H9 (cell line): ENCODE results near the gene ZKSCAN4. TPM values are rescaled to one million over a fixed set of nuclear protein-coding genes. Genes with fewer than 3 reads are reported as not detected.

Experiments used
- DNase-seq: peaks from one replicate; pipeline ENCODE4 v3.0.0-alpha.2; 2017
- H2AFZ ChIP-seq: one replicate; pipeline ENCODE4 v1.6.1; 2013; ENCODE audit warnings: mild to moderate bottlenecking, low read length, control low read depth, moderate library complexity
- H2AK5ac ChIP-seq: 2 replicates; pipeline ENCODE4 v1.6.1; 2013; ENCODE audit warnings: low read length, control low read depth, mixed read lengths; ENCODE audit not compliant: insufficient read length
- H2BK120ac ChIP-seq: one replicate; pipeline ENCODE4 v1.6.1; 2013; ENCODE audit warnings: low read depth, mild to moderate bottlenecking, low read length, control low read depth, inconsistent platforms; ENCODE audit not compliant: poor library complexity, severe bottlenecking
- H2BK12ac ChIP-seq: 2 replicates; pipeline ENCODE4 v1.6.1; 2013; ENCODE audit warnings: low read length, control low read depth, mixed read lengths, low read depth; ENCODE audit not compliant: insufficient read length
- H2BK15ac ChIP-seq: 2 replicates; pipeline ENCODE4 v1.6.1; 2013; ENCODE audit warnings: low read depth, low read length, control low read depth
- H2BK20ac ChIP-seq: one replicate; pipeline ENCODE4 v1.6.1; 2013; ENCODE audit warnings: low read depth, mild to moderate bottlenecking, low read length, control low read depth, inconsistent platforms; ENCODE audit not compliant: poor library complexity, severe bottlenecking
- H2BK5ac ChIP-seq: 2 replicates; pipeline ENCODE4 v1.6.1; 2013; ENCODE audit warnings: low read length, control low read depth, mixed read lengths; ENCODE audit not compliant: insufficient read length
- H3K14ac ChIP-seq: 2 replicates; pipeline ENCODE4 v1.6.1; 2013; ENCODE audit warnings: low read length, control low read depth; ENCODE audit not compliant: insufficient read depth
- H3K18ac ChIP-seq: 2 replicates; pipeline ENCODE4 v1.6.1; 2013; ENCODE audit warnings: low read depth, mild to moderate bottlenecking, mixed read lengths, low read length, control low read depth; ENCODE audit not compliant: insufficient read length
- H3K23ac ChIP-seq: 2 replicates; pipeline ENCODE4 v1.6.1; 2013; ENCODE audit warnings: low read length, control low read depth, mixed read lengths, low read depth; ENCODE audit not compliant: insufficient read length
- H3K23me2 ChIP-seq: 2 replicates; pipeline ENCODE4 v1.6.1; 2013; ENCODE audit warnings: low read depth, mild to moderate bottlenecking, mixed read lengths, low read length, control low read depth; ENCODE audit not compliant: insufficient read length, poor library complexity, severe bottlenecking
- H3K27ac ChIP-seq: 2 replicates; pipeline ENCODE4 v1.5.1; 2013; ENCODE audit warnings: low read length, control low read depth, mixed read lengths, low read depth; ENCODE audit not compliant: insufficient read length
- H3K27me3 ChIP-seq: 2 replicates; pipeline ENCODE4 v1.6.1; 2013; ENCODE audit warnings: low read length, control low read depth, inconsistent platforms; ENCODE audit not compliant: insufficient read depth
- H3K4ac ChIP-seq: 2 replicates; pipeline ENCODE4 v1.6.1; 2013; ENCODE audit warnings: low read depth, mild to moderate bottlenecking, control low read depth, inconsistent platforms, low read length, moderate library complexity
- H3K4me1 ChIP-seq: 2 replicates; pipeline ENCODE4 v1.6.1; 2013; ENCODE audit warnings: low read length, control low read depth, inconsistent platforms; ENCODE audit not compliant: insufficient read depth
- H3K4me2 ChIP-seq: 2 replicates; pipeline ENCODE4 v1.6.1; 2013; ENCODE audit warnings: low read length, control low read depth, mixed read lengths; ENCODE audit not compliant: insufficient read length, insufficient read depth
- H3K56ac ChIP-seq: 2 replicates; pipeline ENCODE4 v1.6.1; 2013; ENCODE audit warnings: low read depth, mild to moderate bottlenecking, mixed read lengths, low read length, control low read depth; ENCODE audit not compliant: insufficient read length
- H3K79me1 ChIP-seq: 2 replicates; pipeline ENCODE4 v1.6.1; 2013; ENCODE audit warnings: low read depth, mild to moderate bottlenecking, moderate library complexity, low read length, control low read depth, inconsistent platforms; ENCODE audit not compliant: insufficient read depth, poor library complexity, severe bottlenecking
- H3K79me2 ChIP-seq: 2 replicates; pipeline ENCODE4 v1.6.1; 2013; ENCODE audit warnings: low read length, control low read depth, inconsistent platforms; ENCODE audit not compliant: insufficient read depth
- H3K9ac ChIP-seq: 2 replicates; pipeline ENCODE4 v1.6.1; 2013; ENCODE audit warnings: low read length, control low read depth, mixed read lengths; ENCODE audit not compliant: insufficient read length; ENCODE audit errors: extremely low read depth
- H3K9me3 ChIP-seq: one replicate; pipeline ENCODE4 v1.6.1; 2013; ENCODE audit warnings: low read depth, low read length, inconsistent platforms; ENCODE audit not compliant: control insufficient read depth
- H3T11ph ChIP-seq: one replicate; pipeline ENCODE4 v1.6.1; 2013; ENCODE audit warnings: mild to moderate bottlenecking, low read length, control low read depth, inconsistent platforms
- H4K20me1 ChIP-seq: one replicate; pipeline ENCODE4 v1.6.1; 2013; ENCODE audit not compliant: control insufficient read depth, insufficient read length, insufficient read depth
- H4K5ac ChIP-seq: 2 replicates; pipeline ENCODE4 v1.6.1; 2013; ENCODE audit warnings: low read depth, mild to moderate bottlenecking, mixed read lengths, low read length, control low read depth; ENCODE audit not compliant: insufficient read length
- H4K8ac ChIP-seq: replicated peaks from 2 replicates; pipeline ENCODE4 v1.6.1; 2013; ENCODE audit warnings: low read length, control low read depth, mixed read lengths, low read depth; ENCODE audit not compliant: insufficient read length
- H4K91ac ChIP-seq: 2 replicates; pipeline ENCODE4 v1.6.1; 2013; ENCODE audit warnings: low read depth, mild to moderate bottlenecking, moderate library complexity, mixed read lengths, low read length, control low read depth; ENCODE audit not compliant: insufficient read length
- H3K27ac Mint-ChIP-seq, 3 experiments: 2 replicates in 2 of 3; 3 replicates in 1 of 3; pipeline ENCODE4 v1.8.0; 2020 to 2021; ENCODE audit warnings: mixed read lengths in 3 of 3, mild to moderate bottlenecking in 1 of 3, moderate library complexity in 1 of 3
- H3K27me3 Mint-ChIP-seq: 2 replicates; pipeline ENCODE4 v1.8.0; 2021; ENCODE audit warnings: low read depth, mild to moderate bottlenecking, moderate library complexity, mixed read lengths
- H3K36me3 Mint-ChIP-seq, 3 experiments: 2 replicates in 2 of 3; 3 replicates in 1 of 3; pipeline ENCODE4 v1.8.0; 2020 to 2021; ENCODE audit warnings: low read depth in 3 of 3, mixed read lengths in 3 of 3; ENCODE audit not compliant: insufficient read depth in 1 of 3
- H3K4me1 Mint-ChIP-seq, 2 experiments: 2 replicates each; pipeline ENCODE4 v1.8.0; 2020; ENCODE audit warnings: mixed read lengths in 2 of 2
- H3K4me3 Mint-ChIP-seq, 2 experiments: 2 replicates in 1 of 2; 3 replicates in 1 of 2; pipeline ENCODE4 v1.8.0; 2020 to 2021; ENCODE audit warnings: mild to moderate bottlenecking in 2 of 2, mixed read lengths in 2 of 2, moderate library complexity in 1 of 2
- H3K9me3 Mint-ChIP-seq, 2 experiments: 2 replicates in 1 of 2; 3 replicates in 1 of 2; pipeline ENCODE4 v1.8.0; 2020; ENCODE audit warnings: mild to moderate bottlenecking in 2 of 2, mixed read lengths in 2 of 2, moderate library complexity in 1 of 2
- WGBS: extraction: QIAGEN DNeasy Blood & Tissue Kit; methylation state at CpG from one replicate; pipeline ENCODE4 v1.1.7; 2013; ENCODE audit warnings: missing lambda C conversion rate, low lambda C conversion rate, mixed read lengths; ENCODE audit not compliant: insufficient read length; ENCODE audit errors: extremely low coverage; 5-methylcytosine and 5-hydroxymethylcytosine counted together
- total RNA-seq: library from RNA; stranded (reverse); gene quantifications from 2 replicates; pipeline ENCODE4 v1.2.1, GENCODE V29; 2021
- TF ChIP-seq, protein P1 (sequence below): fragments of 200-600 bp; sonication (generic); conservative IDR thresholded peaks from 3 replicates; pipeline ENCODE4 v1.8.0; 2021; ENCODE audit warnings: antibody characterized with exemption, mild to moderate bottlenecking

The ZKSCAN4 gene
- total RNA-seq, 1 experiment from 2014 or later: 8.8 TPM

DNA sequence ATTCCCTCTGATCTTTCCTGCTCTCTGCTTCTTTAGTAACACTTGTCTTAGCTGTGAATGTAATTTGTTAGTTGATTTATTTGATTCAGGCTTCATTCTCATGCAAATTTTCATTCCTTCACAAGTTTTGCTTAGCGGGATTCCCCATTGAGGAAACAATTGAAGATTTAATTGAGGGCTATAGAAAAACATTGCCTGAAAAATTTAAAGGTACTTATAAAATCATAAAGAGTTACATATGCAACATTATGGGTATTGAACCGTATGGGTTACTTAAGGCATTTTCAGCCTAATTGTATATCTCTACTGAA is 38.9 kb downstream of the ZKSCAN4 start:
- Mint-ChIP-seq H3K36me3 (no peaks in the 10 kb centered on the region; a peak in 1 of 7 replicates), H3K9me3 (peaks cover 0 to 3% of the 10 kb centered on the region in 2 experiments; a peak in 1 of 5 replicates), H3K4me1 (peaks cover 11 to 39% of the 10 kb centered on the region in 2 experiments), H3K4me3 (peak overlapping the region; percentile 82 to 91; a peak in 4 of 5 replicates), H3K27me3 (peaks cover 86% of the 10 kb centered on the region), H3K27ac (peak overlapping the region in 1 of 3 experiments; percentile 53; a peak in 2 of 7 replicates)
- Histone ChIP-seq H2BK20ac (no peak overlapping the region), H3K56ac (no peak overlapping the region), H4K8ac (no peak overlapping the region), H3K4me1 (no peaks in the 10 kb centered on the region), H3K9ac (no peak overlapping the region), H4K20me1 (no peaks in the 10 kb centered on the region), H3K9me3 (no peaks in the 10 kb centered on the region), H3T11ph (no peak overlapping the region), H3K79me1 (no peaks in the 10 kb centered on the region), H3K4me2 (peak overlapping the region; percentile 66), H2BK5ac (no peak overlapping the region), H3K23ac (no peak overlapping the region), H2BK12ac (no peak overlapping the region), H2BK15ac (no peak overlapping the region), H4K5ac (no peak overlapping the region), H3K4ac (no peak overlapping the region), H4K91ac (no peak overlapping the region), H3K18ac (no peak overlapping the region), H3K23me2 (peaks cover 4% of the 10 kb centered on the region), H2BK120ac (no peak overlapping the region), H3K27ac (no peak overlapping the region), H3K79me2 (no peaks in the 10 kb centered on the region), H2AFZ (no peak overlapping the region), H2AK5ac (no peak overlapping the region), H3K14ac (no peak overlapping the region), H3K27me3 (peaks cover 16% of the 10 kb centered on the region)
- WGBS: no CpG with 5 or more reads among the region's 2 CpGs
- TF ChIP-seq, protein P1, sequence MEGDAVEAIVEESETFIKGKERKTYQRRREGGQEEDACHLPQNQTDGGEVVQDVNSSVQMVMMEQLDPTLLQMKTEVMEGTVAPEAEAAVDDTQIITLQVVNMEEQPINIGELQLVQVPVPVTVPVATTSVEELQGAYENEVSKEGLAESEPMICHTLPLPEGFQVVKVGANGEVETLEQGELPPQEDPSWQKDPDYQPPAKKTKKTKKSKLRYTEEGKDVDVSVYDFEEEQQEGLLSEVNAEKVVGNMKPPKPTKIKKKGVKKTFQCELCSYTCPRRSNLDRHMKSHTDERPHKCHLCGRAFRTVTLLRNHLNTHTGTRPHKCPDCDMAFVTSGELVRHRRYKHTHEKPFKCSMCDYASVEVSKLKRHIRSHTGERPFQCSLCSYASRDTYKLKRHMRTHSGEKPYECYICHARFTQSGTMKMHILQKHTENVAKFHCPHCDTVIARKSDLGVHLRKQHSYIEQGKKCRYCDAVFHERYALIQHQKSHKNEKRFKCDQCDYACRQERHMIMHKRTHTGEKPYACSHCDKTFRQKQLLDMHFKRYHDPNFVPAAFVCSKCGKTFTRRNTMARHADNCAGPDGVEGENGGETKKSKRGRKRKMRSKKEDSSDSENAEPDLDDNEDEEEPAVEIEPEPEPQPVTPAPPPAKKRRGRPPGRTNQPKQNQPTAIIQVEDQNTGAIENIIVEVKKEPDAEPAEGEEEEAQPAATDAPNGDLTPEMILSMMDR: no peak
- DNase-seq: no peak
